Vagina (tissue), 2 donors: ENCODE results near the gene PHOSPHO2.

Source experiments
- CTCF ChIP-seq, 3 experiments: fragments of 450-650 bp in 2 of 3; fragments of 200-600 bp in 1 of 3; sonication (generic) in 1 of 3; IDR thresholded peaks; one replicate each; pipeline ENCODE4 v1.5.1; 2017 to 2019; ENCODE audit warnings: antibody characterized with exemption in 3 of 3, mild to moderate bottlenecking in 2 of 3, moderate library complexity in 2 of 3
- POLR2AphosphoS5 ChIP-seq, 2 donors: sonication (generic); formaldehyde crosslinking; IDR thresholded peaks; one replicate each; pipeline ENCODE4 v1.9.0; 2017; ENCODE audit warnings: antibody characterized with exemption in 2 of 2, mild to moderate bottlenecking in 2 of 2, low read depth in 1 of 2; ENCODE audit not compliant: insufficient read depth in 1 of 2

GRCh38 chr2:169739351-169739750, 45.1 kb downstream of the PHOSPHO2 start:
- no peak for TF ChIP-seq CTCF (IDR thresholded peaks at IDR 0.05)
- TF ChIP-seq POLR2AphosphoS5 (IDR thresholded peaks at IDR 0.05; ENCODE audit: insufficient read depth in 1 of 2, low read depth in 1 of 2) = no peak
